Natural killer cell (primary cell): ENCODE data around the gene CXCR6. TPM values are rescaled to one million over a fixed set of nuclear protein-coding genes. Genes with fewer than 3 reads are reported as not detected.

Source experiments
- ATAC-seq, 3 donors: fragments of 150-1000 bp in 2 of 3; fragments of 200-7000 bp in 1 of 3; cut with Tn5 transposase; 1 replicate in 1 of 3; 2 replicates in 2 of 3; pipeline ENCODE4 v1.10.0; 2021; ENCODE audit warnings: mild to moderate bottlenecking in 2 of 3, moderate library complexity in 2 of 3
- DNase-seq, 2 donors: peaks; one replicate each; pipeline versions ENCODE4 v3.0.0 to v3.0.0-alpha.2; 2013 to 2021; ENCODE audit warnings: mixed read lengths in 1 of 2
- H3K27ac ChIP-seq: one replicate; pipeline ENCODE4 v1.5.1; 2013; ENCODE audit warnings: mild to moderate bottlenecking, low read length
- H3K27me3 ChIP-seq: one replicate; pipeline ENCODE4 v1.6.1; 2013; ENCODE audit warnings: low read length; ENCODE audit not compliant: control insufficient read depth, insufficient read depth
- H3K36me3 ChIP-seq: one replicate; pipeline ENCODE4 v1.6.1; 2013; ENCODE audit warnings: low read length; ENCODE audit not compliant: control insufficient read depth, insufficient read depth
- H3K4me1 ChIP-seq: one replicate; pipeline ENCODE4 v1.6.1; 2013; ENCODE audit warnings: low read length; ENCODE audit not compliant: control insufficient read depth, insufficient read depth
- H3K4me3 ChIP-seq: one replicate; pipeline ENCODE4 v1.5.1; 2013; ENCODE audit warnings: low read length
- H3K9me3 ChIP-seq: one replicate; pipeline ENCODE4 v1.6.1; 2013; ENCODE audit warnings: low read length; ENCODE audit not compliant: control insufficient read depth, insufficient read depth
- H3K27ac Mint-ChIP-seq, 2 donors: one replicate each; pipeline ENCODE4 v1.8.0; 2022; ENCODE audit warnings: mild to moderate bottlenecking in 2 of 2, mixed read lengths in 2 of 2, moderate library complexity in 1 of 2
- H3K27me3 Mint-ChIP-seq, 2 donors: one replicate each; pipeline ENCODE4 v1.8.0; 2022; ENCODE audit warnings: low read depth in 2 of 2, mixed read lengths in 2 of 2
- H3K36me3 Mint-ChIP-seq: one replicate; pipeline ENCODE4 v1.8.0; 2022; ENCODE audit warnings: mixed read lengths
- H3K4me1 Mint-ChIP-seq, 2 donors: one replicate each; pipeline ENCODE4 v1.8.0; 2022; ENCODE audit warnings: mixed read lengths in 2 of 2
- H3K4me3 Mint-ChIP-seq: one replicate; pipeline ENCODE4 v1.8.0; 2022; ENCODE audit warnings: mild to moderate bottlenecking, moderate library complexity, mixed read lengths
- H3K9me3 Mint-ChIP-seq, 2 donors: one replicate each; pipeline ENCODE4 v1.8.0; 2022; ENCODE audit warnings: mixed read lengths in 2 of 2
- WGBS: methylation state at CpG from one replicate; pipeline ENCODE4 v1.1.7; 2013; ENCODE audit warnings: missing lambda C conversion rate; ENCODE audit not compliant: insufficient coverage; 5-methylcytosine and 5-hydroxymethylcytosine counted together
- intact Hi-C: fragments of 100-400 bp; cut with micrococcal nuclease; formaldehyde crosslinking; loops from one replicate; pipeline ENCODE4 v1.14.2; 2022
- total RNA-seq, 4 donors: library from RNA; stranded (reverse); fragments of 120-200 nt in 1 of 4; gene quantifications; one replicate each; pipeline versions ENCODE4 v1.2.3 to v1.2.4, GENCODE V29; 2013 to 2022
- TF ChIP-seq, protein P1 (sequence below): fragments of 200-600 bp; IDR thresholded peaks from one replicate; pipeline ENCODE4 v1.8.0; 2022; ENCODE audit warnings: antibody characterized with exemption

The CXCR6 gene
- total RNA-seq, 3 donors from 2014 or later (not counting 1 experiment from before 2014, with no cell fraction given) = 0.95 to 2.1 (median 1.7) TPM

DNA sequence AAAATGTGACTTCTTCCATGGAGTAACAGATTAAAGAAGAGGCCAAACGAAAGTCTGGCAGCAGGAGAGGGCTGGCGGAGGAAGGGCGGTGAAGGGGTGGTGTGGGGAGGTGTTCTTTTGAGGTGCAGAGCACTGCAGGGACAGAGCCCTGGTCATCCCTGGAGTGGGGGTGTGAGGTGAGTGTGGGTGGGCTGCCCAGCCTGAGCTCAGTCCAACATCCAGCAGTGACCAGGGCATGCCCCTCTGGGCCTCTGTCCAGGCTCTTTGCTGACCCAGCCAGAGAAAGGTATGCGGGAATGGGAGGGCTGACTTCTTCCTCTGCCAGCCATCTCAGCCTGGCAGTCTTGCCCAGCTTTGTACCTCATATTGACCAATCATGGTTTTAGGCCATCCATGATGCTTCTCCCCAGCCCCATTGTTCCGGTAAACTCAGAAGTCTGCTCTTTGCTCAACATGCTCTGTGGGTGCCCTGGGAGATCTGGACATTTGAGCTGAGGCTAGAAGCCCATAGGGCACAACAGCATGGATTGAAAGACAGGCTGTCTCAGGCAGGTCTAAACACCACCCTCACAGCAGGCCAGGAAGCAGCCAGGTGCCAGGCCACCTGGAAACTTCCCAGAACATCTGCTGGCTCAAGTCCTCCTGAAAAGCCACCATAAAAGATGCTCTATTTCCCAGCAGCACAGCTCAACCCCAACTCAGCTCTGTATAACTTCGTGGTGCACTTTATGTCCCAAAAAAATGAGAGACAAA lies 25.9 kb upstream of the CXCR6 start:
- H3K27ac ChIP-seq = no peak overlapping the region
- WGBS = 96% methylated on average over 6 of the region's 6 CpGs
- intact Hi-C loops = no loop called here
- no peaks in the 10 kb centered on the region for H3K27me3 ChIP-seq
- Mint-ChIP-seq H3K27me3 (no peaks in the 10 kb centered on the region), H3K9me3 (no peaks in the 10 kb centered on the region), H3K4me3 (peak overlapping the region; percentile 25), H3K36me3 (no peaks in the 10 kb centered on the region), H3K27ac (peak overlapping the region in 1 of 2 donors; percentile 88), H3K4me1 (peaks cover 44 to 69% of the 10 kb centered on the region in 2 donors)
- DNase-seq (no peak), ATAC-seq (no peak)
- H3K4me3 ChIP-seq = no peak overlapping the region
- peaks cover 21% of the 10 kb centered on the region for H3K36me3 ChIP-seq
- H3K4me1 ChIP-seq = peaks cover 56% of the 10 kb centered on the region
- TF ChIP-seq, protein P1, sequence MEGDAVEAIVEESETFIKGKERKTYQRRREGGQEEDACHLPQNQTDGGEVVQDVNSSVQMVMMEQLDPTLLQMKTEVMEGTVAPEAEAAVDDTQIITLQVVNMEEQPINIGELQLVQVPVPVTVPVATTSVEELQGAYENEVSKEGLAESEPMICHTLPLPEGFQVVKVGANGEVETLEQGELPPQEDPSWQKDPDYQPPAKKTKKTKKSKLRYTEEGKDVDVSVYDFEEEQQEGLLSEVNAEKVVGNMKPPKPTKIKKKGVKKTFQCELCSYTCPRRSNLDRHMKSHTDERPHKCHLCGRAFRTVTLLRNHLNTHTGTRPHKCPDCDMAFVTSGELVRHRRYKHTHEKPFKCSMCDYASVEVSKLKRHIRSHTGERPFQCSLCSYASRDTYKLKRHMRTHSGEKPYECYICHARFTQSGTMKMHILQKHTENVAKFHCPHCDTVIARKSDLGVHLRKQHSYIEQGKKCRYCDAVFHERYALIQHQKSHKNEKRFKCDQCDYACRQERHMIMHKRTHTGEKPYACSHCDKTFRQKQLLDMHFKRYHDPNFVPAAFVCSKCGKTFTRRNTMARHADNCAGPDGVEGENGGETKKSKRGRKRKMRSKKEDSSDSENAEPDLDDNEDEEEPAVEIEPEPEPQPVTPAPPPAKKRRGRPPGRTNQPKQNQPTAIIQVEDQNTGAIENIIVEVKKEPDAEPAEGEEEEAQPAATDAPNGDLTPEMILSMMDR = no peak
- no peaks in the 10 kb centered on the region for H3K9me3 ChIP-seq

DNA sequence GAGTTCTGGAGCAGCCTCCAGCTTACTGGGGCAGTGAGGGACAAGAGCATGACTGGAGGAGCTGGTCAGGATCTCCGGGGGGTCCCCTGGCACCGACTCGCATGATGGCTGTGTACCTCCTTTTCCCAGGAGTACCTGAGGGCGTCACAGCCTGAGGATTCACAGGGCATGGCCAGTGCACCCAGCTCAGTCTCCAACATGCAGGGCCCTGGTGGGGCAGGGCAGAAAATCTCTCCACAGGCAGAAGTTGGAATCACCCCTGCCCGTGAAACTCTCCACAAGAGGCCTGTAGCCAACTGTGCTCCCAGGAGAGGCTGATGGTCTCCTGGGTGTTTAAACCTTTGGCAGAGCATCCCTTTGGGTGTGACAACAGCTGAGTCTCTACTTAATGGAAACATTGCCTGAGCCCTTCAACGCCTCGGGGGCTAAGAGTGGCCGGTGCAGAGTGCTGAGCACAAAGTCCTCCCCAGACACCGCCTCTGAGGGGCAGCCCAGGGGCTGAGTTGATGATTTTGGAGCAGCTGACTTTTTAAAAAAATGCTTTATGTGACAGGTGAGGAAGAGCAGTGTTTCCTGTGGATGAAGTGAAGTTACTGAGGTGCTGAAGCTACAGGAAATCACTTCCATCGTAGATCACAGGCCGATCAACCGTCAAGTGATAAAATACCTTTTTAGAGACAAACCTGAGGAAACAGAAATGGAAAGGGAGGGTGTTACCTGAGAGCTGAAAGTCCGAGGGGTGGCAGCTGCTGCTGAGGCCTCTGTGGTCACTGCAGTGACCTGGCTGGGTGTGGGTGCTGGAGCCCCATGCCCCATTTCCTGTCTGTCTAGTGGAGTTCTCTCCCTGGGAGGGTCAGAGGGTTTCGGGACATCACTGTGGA lies 21.9 kb upstream of the CXCR6 start:
- intact Hi-C loops = no loop called here
- peaks cover 34 to 54% of the 10 kb centered on the region in 2 donors for H3K4me1 Mint-ChIP-seq
- Histone ChIP-seq H3K9me3 (no peaks in the 10 kb centered on the region), H3K4me3 (no peak overlapping the region), H3K27me3 (no peaks in the 10 kb centered on the region), H3K4me1 (peaks cover 28% of the 10 kb centered on the region), H3K27ac (no peak overlapping the region), H3K36me3 (peaks cover 36% of the 10 kb centered on the region)
- no peak overlapping the region for H3K4me3 Mint-ChIP-seq
- 71% methylated on average over 14 of the region's 14 CpGs for WGBS
- H3K9me3 Mint-ChIP-seq = no peaks in the 10 kb centered on the region
- DNase-seq = no peak
- peaks cover 9% of the 10 kb centered on the region for H3K36me3 Mint-ChIP-seq
- H3K27ac Mint-ChIP-seq = peak overlapping the region in 1 of 2 donors; percentile 28
- TF ChIP-seq, protein P1 = no peak
- peak in 2 of 3 donors; percentile 7 to 26 for ATAC-seq
- H3K27me3 Mint-ChIP-seq = no peaks in the 10 kb centered on the region

DNA sequence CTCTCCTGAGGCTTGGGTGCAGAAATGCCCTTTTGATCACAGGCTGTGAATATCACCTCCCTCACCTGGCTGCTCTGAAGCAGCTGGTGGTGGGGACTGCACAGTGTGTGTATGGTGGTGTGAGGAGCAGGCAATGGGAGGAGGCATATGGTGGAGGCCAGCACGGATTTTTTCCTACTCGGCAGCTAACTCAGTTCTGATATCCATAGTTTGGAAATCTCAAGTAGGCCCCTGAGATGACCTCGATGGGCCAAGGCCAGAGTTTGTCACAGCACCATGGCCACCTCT lies 21.3 kb upstream of the CXCR6 start:
- Mint-ChIP-seq H3K27me3 (no peaks in the 10 kb centered on the region), H3K36me3 (peaks cover 10% of the 10 kb centered on the region), H3K9me3 (no peaks in the 10 kb centered on the region), H3K4me3 (no peak overlapping the region), H3K27ac (peak overlapping the region in 1 of 2 donors; percentile 28), H3K4me1 (peaks cover 28 to 48% of the 10 kb centered on the region in 2 donors)
- TF ChIP-seq, protein P1 = no peak
- no peaks in the 10 kb centered on the region for H3K9me3 ChIP-seq
- H3K27ac ChIP-seq = no peak overlapping the region
- peak in 2 of 3 donors; percentile 38 to 41 for ATAC-seq
- no peak for DNase-seq
- peaks cover 36% of the 10 kb centered on the region for H3K36me3 ChIP-seq
- H3K27me3 ChIP-seq = no peaks in the 10 kb centered on the region
- no peak overlapping the region for H3K4me3 ChIP-seq
- intact Hi-C loops = no loop called here
- H3K4me1 ChIP-seq = peaks cover 22% of the 10 kb centered on the region
- WGBS = 91% methylated on average over 3 of the region's 3 CpGs
